Effector CD8-positive, alpha-beta T cell (primary cell): ENCODE data around the gene ARHGEF4.

Experiments used
- DNase-seq: peaks from one replicate; lab custom pipeline; 2025; lab: John Stamatoyannopoulos, UW

Gene ARHGEF4

GRCh38 chr2:131093696-131094462, 257.2 kb downstream of the ARHGEF4 start:
- DNase-seq = peak; percentile 69

- no peak for DNase-seq
Measured at GRCh38 chr2:131094463-131095281, 258.0 kb downstream of the ARHGEF4 start.
